ENCODE measurements around the gene RGS1.

Gene RGS1

DNA sequence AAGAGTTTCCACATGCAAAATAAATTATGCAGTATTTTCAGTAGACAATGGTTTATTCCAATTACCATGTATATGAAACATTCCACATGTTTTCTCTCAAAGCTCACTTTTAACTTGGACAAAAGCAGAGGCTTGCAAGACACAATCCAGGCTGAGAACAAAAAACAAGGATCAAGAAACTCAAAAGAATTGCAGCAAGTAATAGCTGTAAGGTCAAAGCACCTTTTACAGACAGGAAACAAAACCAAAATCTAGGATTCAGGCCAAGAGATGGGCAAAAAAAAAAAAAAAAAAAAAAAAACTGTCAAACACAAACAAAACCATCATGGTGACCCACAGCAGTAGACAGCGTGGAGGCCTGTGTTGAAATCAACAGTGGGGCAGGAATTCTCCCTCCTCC lies 9.3 kb downstream of the RGS1 start:
- DNase-seq = no peak

DNA sequence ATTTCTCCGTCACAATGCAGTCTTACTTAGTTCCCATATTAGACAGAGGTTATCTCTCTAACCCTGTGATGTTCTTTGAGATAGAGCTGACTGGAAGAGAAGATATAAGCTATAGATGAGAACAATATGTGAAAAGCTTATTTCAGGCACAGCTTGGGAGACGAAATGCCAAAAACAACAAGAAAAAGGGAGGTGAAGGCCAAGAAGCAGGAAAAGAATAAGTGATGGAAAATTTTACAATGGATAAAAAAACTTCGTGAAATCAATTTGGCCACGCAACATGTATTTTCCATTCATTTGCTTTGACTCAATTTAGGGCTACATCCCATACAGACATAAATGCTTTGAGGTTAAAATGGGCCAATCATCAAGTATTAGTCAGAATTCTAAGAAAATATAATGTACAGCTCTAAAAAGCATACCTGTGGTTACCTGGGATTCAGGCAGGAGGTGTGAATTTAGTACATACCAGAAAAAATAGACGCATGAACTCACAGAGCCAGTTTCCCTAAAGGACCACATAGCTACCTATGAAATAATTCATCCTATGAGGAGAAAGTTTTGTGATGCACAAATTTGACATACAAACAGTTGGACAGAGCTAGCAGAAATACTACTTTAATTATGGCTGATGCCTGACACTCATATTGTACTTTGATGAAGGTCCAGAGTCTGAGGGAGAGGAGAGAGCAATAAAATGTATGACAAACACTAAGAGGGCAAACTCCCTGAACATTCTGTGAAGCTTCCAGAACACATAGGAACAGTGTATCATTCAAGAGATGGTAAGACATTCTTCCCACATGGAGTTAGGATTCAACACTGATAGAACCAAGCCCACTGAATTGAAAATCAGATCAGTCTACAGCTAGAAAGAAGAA lies 12.1 kb downstream of the RGS1 start:
- DNase-seq = no peak

DNA sequence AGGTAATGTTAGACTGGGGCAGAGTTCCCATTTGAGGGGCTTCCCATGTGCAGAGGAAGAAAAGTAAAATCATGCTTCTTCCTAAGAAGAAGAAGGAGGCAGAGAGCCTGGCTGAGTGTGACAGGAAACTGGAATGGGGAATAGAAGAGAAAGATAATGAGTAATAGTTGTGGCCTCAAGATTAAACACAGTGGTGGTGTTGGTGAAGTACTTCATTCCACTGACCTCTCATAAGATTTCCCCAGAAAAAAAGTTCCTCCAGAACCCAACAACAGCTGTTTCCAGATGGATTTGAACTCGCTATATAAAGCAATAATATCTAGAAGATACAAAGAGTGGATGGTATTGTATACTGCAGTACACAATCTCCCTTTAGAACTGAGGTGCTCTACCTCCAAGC lies 13.0 kb downstream of the RGS1 start:
- DNase-seq = no peak

DNA sequence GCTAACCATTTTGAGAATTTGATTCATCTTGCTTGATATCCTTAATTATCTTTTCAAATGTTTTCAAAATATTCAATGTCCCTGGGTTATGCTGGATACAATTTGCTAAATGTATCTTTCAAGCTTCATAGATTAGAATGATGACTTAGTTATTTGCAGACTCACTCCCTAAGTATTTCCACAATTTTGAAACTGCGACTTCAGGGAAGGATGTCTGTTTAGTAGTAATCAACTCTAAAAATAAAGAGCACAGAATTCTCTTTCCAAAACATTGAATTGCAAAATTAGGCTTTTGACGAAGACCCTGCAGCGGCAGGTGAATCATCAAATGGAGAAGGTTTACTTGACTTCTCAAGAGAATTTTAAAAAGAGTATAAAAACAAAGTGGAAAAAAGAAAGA lies 14.2 kb downstream of the RGS1 start:
- DNase-seq = no peak

DNA sequence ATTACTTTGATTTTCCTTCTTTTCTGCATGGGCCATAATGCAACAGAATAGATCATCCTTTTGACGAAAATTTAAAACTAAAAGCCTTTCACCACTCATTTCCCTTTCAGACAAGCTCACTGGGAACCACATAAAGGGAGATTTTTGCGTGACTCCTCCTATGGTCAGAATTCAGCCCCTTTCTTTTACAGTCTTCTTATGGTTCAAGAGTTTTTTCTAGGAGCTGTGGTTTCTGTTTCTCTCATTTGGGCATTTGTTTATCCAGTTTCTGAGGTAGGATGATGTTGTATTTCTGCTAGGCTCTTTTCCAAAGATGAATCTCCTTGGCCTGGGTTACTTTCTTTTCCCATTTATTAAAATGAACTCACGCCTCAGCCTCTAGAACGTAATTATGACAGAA lies 16.9 kb downstream of the RGS1 start:
- DNase-seq = no peak

DNA sequence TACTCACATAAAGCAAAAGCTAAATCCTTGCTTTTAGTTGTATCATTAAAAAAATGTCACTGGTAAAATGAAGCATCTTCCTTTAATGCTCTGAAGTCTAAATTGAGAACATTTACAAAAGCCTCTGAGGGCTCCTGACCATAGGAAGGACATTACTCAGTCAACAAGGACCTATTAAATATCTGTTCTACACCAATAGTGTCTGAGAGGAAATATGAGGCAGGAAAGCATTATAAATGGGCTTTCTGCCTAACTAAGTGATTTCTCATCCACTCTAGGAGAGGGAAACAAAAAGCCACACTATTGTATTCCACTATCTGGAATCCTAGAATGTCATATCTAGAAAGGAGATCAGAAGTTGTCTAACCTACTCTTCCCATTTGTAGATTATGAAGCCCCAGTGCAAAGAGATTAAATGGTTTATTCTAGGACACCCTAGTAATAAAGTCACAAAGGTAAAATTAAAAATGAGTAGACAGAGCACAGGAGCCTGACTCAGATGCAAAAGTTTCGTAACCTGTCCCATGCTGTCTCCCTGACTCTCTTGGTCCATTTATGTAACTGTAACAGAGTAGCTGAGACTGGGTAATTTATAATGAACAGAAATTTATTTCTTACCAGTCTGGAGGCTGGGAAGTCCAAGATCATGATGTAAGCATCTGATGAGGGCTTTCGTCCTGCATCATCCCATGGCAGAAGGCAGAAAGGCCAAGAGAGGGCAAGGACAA lies 17.6 kb downstream of the RGS1 start:
- DNase-seq = no peak

DNA sequence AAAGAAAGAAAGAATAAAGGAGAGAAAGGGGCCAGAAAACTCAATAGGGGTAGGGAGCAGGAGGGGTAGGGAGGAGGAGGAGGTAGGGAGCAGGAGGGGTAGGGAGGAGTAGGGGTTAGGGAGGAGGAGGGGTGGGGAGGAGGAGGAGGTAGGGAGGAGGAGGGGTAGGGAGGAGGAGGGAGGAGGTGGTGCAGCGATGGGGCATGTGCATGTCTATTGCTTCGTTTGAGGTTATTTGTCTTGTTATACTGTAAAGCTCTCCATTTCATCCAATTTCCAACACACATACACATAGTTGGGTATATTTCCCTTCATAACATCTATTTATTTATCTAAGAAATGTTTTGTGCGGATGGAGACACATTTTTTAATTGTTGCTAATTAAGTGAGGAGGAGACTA lies 19.7 kb downstream of the RGS1 start:
- DNase-seq = no peak

DNA sequence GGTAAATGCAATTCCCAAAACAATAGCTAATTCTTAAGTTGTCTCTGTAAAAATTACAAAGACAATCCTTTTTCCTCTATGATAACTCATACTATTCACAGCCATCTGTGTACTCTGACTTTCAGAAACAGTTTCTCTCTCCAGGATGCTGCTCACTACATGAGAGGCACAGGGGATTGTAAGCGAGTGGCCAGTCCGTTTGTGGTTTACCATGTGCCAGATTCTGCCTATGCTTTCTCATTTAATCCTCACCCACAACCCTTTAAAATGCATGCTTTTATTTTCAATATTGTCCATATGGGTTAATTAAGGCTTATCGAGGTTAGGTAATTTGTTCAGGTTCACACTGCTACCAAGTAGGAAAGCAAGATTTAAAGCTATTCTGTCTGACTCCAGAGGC lies 23.0 kb downstream of the RGS1 start:
- no peak for DNase-seq

DNA sequence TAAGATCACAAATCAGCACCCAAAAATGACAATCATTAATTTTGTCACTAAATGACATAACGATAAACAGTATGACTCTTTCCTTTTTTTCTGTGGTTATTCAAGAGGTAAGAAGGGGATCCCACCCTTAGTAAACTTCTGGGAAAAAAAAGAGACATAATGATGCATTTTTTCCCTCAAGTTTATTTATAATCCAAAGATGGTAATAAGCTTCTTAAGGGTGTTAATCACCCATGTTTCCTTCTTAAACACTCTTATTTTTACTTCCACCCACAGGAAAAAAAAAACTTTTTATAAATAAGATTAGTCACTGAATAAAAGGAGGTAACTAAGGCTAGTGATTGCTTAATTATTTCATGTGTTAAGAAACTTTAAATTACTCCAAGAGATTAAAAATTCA lies 24.7 kb downstream of the RGS1 start:
- DNase-seq = no peak

DNA sequence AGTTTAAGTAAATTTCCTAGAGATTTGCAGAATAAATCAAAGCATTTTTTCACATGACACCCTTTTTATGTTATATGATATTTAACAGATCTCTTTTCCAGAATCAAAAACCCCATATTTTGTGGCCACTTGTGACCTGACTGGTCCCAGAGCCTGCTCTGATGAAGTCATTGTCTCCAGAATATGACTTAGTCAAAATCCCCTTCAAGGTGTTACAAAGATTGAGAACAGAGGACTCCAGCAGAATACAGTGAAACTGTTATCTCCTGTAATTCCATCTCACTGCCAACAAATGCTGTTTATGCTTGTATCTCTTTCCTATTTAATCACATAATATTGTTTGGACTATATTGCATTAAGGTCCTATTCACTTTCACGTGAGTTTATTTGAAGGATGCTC lies 25.6 kb downstream of the RGS1 start:
- no peak for DNase-seq

DNA sequence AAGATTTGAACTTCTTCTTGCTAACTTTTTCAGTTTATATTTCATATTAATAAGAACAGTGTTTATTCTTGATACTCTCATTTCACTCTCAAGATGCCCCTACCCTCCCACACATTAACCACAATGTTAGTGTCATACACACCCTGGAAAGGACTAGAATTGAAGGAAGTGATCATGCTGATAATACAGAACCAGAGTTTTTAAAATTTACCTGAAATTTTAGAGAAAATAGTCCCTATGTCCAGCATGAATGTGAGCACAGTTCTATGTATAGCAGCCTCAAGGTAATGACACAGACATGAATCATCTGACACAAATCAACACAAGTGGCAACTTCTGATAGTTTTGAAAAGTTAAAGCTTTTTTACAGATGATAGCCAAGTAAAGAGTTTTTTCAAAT lies 26.0 kb downstream of the RGS1 start:
- no peak for DNase-seq

DNA sequence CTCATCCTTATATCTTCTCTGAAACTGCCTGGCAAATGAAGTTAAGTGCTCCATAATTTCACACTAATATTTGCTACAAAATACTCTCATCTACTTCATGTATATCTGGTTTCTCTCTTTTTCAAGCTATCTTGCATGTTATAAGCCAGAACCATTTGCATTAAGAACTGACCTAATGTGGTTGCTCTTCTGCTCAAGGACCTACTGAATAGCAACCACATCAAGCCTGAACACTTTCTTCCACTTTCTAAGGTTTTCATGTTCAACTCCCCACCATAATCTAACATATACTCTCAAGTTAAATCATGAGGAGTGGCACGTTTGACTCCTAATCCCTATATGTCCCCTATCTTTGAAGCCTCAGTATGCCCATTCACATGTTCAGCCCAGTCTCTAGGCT lies 27.2 kb downstream of the RGS1 start:
- DNase-seq = no peak

DNA sequence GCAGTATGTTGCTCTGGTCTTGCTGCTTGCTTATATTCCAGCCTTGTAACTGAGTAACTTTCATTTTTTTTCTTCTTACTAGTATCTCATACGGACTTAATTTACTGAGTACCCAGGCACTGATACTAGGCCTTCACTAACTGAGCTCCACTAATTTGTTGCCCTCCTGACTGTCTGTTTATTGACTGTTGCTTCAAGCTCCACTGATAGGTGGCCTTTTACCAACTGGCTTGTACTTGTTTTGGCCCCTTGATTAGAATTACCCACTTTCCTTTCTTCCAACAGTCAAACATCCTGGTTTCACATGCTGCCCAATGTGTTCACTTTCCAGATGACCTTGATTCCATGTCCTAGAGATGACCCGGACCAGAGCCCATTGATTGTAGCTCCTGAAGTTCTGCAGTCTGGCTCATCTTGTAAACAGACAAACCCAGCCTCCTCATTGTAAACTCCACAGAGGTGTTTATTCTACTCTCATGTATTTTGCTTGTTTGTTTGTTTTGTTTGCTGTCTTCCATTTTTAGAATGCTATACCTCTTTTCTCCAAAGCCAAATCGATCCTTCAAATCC lies 27.7 kb downstream of the RGS1 start:
- no peak for DNase-seq

DNA sequence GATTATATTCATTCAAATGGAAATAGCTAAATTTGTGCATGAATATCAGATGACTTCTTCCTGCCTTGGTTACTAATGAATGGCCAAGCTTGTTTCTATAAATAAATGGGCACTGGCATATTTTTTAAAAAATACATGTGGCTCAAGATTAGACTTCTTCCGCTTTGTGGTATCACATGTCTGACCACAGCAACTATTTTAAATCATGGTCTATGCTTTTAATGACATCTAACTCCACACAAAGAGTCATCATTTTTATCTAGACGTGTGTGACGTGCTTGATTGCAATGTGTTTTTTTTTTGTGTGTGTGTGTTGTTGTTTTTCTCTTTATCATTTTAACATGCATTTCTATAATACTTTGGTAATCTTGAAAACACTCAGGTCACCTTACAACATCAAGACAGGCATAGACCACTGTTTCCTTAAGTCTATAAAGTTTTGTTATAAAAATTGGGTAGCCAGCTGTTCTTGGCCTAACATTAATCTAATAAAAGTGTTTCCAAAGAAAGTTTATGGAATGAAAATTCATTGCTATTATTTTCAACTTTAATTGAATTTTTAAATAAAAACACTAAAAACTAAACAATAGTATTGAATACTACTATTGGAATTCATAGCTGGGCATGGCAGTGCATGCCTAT lies 29.5 kb downstream of the RGS1 start:
- no peak for DNase-seq

DNA sequence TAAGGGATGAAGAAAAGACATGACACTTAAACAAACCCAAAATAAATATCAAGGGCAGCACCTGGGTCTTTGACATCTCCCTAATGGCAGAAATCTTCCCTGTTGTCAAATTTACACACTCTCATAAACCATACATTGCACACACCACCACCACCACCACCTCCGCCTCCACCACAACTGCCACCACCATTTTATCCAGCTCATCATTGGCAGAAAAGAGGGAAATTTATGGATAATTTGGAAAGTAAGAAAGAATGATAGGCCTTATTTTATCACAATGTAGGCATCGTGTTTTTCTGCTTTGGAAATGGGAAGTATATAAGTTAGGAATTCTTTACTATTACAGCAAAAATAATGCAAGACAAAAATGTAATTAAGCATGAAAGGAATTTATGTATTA lies 33.1 kb downstream of the RGS1 start:
- no peak for DNase-seq

DNA sequence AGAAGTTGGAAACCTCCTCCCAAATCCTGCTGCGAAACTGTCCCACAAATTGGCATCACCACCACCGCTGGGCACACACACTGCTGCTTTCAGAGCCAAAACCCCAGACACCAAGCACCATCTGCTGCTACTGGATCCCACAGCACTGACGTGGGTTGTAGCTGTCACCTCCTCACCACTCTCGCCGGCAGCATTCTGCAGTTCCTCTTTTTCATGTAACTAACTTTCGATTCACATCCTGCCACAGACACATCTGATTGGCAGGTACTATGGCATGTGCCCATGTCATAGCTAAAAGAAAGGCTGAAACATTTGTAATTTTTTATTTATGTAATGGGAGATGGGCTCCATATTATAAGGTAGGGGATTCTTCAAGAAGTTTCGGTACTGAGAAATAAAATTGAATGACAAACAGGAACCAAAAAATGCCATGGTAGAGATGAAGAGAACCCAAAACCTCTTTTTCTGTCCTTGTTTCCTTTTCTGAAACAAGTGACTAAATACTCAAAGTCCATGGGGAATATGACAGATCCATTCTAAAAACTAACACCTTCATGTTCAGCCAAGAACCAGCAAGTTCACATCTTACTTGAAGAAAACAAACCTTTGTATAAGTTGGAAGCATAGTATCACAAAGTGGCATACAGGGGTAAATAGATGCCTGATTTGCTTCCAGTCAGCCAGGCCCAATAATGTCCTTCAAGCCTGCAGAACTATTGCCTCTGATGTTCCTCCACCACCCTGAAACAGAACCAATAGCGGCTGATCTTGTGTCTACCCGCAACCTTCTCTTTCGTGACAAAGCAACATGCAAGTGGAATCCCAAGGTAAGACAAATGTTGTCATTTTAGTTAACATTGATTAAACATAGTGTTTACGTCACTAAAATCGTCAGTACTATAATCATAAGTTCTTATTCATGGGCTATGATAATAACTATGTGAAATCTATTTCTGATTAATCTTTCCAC lies 33.8 kb downstream of the RGS1 start:
- DNase-seq = peak; percentile 69

DNA sequence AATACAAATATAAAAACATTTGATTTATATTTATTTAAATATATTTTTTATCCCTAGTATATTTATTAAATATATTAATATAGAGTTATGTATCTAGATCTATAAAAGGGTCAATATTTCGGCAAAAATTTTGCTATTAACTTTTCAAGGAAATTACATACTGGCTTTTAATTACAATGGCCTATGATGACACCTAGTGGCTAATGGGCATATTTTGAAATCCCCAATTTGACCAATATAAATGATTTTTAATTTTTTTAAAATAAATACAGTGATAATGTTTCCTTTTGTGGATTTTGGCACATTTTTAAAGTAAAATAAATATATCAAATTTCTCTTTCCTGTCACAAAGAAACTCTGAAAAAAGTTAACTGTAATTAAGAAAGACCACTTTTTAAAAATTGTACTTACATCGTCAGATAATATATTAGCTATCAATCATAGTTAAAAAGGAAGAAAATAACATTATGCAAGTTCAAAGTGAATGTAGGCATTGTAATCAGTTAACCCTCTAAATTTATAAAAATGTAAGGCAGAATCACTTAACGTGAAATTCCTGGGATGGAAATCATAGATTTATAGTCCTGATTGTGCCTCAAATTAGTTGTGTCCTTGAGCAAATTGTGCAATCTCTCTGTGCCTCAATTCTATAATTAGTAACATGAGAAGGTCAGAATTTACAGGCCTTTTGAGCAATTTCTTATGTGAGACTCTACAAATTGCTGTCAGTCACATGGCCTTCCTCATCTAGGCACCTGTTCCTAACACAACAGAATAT lies 34.7 kb downstream of the RGS1 start:
- peak; percentile 16 for DNase-seq

DNA sequence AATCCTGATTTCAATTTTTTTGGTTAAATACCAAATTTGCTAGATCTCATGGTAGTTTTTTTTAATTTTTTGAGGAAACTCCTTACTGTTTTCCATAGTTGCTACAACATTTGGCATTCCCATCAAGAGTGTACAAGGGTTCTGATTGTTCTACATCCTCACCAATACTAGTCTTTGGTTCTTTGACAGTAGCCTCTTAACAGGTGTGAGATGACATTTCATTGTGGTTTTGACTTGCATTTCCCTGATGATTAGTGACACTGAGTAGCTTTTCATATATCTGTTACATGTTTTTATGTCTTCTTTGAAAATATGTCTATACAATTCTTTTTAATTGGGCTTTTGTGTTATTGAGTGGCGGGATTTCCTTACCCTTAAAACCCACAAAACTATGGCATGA lies 39.5 kb downstream of the RGS1 start:
- DNase-seq = no peak

DNA sequence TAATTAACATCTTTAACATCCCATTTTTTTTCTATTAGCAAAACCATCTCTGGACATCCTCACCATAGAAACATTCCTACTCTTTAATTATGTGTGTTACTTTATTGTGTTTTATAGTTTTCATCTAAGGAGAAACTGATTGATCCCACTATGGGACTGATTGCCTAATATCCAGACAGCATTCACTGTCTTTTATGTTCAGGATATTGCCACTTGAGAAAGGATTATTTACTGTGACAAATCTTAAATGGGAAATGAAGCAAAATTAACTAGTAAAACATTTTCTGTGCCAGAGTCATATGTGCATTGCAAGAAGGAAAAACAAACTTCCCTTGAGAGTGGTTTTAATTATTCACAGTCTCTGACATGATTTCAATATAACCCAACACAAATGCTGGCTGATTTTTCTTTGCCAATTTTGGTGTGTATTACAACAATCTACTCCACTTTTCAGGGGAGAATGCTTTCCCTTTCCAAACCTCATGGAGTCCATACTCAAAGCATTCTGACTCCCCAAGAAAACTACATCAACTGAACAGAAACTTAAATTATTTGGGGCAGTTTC lies 44.6 kb downstream of the RGS1 start:
- no peak for DNase-seq

DNA sequence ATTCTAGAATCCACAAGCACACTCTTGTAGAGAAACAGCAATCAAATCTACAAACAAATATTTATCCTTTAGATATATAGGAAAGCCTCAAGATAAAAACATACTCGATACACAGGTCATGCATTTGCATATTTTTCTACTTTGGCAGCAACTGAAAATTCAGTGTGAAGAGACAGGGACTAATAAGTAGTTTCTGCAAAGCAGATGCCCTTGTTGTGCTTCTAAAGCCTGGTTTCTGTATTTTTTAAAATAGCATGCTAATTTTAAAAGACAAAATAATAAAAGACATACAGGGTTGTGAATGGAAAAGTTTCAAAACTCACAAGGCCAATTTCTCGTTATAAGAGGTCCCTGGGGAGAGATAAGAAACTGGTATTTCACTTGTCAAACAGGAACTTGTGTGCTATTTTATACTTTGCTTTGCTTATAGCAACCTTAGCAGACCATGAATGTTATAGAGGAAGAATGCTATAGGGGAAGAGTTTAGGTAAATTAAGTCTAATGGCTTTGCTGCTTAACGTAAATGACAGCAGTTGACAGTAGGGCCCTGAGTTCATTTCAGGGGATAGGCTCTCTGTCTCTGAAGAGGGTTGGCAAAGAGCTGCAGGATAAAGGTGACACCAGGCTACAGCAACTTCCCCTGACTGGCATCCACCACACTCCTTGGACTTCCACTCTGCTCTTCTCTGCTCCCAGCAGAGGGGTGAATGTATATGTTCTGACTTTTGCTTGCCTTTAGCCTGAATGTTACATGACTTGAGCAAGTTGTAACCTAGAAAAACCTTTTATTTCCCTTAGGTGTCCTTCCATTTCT lies 51.0 kb downstream of the RGS1 start:
- DNase-seq = no peak

Data from central memory CD4-positive, alpha-beta T cell (primary cell).